ENCODE measurements around the gene IL16.

Gene IL16

DNA sequence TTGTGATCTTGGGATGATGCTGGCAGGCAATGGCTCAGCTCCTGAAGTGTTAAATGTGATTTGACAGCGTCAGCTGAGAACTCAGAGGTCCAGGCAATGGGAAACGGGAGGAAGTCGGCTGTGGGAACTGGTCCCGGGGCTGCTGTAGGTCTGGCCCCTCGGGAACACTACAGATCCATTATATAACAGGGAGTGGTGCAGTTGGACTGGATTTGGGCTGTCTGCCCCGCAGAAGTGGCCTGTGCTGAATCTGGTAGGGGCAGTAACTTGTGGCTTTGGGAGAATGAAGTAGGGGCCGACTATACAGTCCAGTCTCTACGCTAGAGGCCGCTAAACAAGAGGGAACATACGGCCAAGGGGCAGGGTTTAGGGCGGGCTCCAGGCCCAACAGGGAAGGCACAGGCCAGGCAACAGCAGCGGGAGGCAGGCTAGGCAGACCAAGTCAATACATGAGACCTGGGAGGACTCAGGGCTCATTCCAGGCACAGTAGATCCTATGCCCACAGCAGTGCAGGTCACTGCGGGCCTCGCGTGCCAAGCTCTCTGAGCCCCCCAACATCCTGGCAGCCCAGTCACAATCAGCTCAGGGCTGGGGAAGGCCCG lies 20.3 kb upstream of the IL16 start:
- TF ChIP-seq TAF1 (IDR thresholded peaks at IDR 0.05; ENCODE audit: borderline replicate concordance, low read depth, low read length) (no peak), POLR2AphosphoS5 (IDR thresholded peaks at IDR 0.05; ENCODE audit: low read depth, low read length) (no peak), POLR2A (IDR thresholded peaks at IDR 0.05; ENCODE audit: low read depth, low read length) (no peak)
- FAIRE-seq, result no peak
- no peak for DNase-seq (ENCODE audit: insufficient read length)

DNA sequence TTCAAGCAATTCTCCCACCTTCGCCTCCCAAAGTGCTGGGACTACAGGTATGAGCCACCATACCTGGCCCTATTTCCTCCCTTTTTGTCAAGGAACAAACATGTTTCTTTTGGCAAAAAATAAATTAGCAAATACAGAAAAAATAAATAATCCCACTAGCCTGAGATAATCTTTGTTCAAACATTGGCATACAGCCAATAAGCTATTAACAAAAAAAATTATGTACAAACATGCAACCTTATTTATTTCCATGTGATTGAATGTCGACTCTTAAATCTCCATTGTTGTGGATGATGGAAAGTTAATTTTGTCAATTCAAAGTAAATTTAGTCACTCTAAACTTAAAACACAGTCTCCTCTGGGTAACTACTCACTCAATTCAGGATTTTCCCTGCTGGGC lies 18.3 kb upstream of the IL16 start:
- TF ChIP-seq POLR2AphosphoS5 (IDR thresholded peaks at IDR 0.05; ENCODE audit: low read depth, low read length) (no peak), POLR2A (IDR thresholded peaks at IDR 0.05; ENCODE audit: low read depth, low read length) (no peak), TAF1 (IDR thresholded peaks at IDR 0.05; ENCODE audit: borderline replicate concordance, low read depth, low read length) (no peak)
- FAIRE-seq (no peak), DNase-seq (ENCODE audit: insufficient read length) (no peak)

DNA sequence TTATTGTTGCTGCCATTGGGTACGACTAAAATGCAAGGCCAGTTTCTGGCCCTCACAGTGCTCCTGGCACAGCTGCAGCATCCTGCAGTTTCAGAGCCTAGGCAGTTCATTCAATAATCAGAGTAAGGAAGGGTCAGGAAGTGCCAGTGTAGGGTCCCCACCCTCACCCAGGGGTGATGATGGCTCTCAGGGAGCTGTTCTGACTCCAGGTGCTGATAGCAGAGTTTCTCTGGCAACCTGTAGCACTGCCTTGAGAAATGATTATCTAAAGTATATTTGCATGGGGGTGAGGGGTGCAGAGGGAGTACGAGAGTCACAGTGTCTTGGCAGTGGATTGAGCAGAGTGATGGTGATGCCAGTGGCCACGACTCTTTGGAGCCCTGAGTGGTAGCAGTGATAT lies 15.5 kb upstream of the IL16 start:
- no peak for TF ChIP-seq POLR2AphosphoS5 (IDR thresholded peaks at IDR 0.05; ENCODE audit: low read depth, low read length)
- TF ChIP-seq POLR2A (IDR thresholded peaks at IDR 0.05; ENCODE audit: low read depth, low read length), result no peak
- TF ChIP-seq TAF1 (IDR thresholded peaks at IDR 0.05; ENCODE audit: borderline replicate concordance, low read depth, low read length), result no peak
- FAIRE-seq, result no peak
- DNase-seq (ENCODE audit: insufficient read length), result no peak

DNA sequence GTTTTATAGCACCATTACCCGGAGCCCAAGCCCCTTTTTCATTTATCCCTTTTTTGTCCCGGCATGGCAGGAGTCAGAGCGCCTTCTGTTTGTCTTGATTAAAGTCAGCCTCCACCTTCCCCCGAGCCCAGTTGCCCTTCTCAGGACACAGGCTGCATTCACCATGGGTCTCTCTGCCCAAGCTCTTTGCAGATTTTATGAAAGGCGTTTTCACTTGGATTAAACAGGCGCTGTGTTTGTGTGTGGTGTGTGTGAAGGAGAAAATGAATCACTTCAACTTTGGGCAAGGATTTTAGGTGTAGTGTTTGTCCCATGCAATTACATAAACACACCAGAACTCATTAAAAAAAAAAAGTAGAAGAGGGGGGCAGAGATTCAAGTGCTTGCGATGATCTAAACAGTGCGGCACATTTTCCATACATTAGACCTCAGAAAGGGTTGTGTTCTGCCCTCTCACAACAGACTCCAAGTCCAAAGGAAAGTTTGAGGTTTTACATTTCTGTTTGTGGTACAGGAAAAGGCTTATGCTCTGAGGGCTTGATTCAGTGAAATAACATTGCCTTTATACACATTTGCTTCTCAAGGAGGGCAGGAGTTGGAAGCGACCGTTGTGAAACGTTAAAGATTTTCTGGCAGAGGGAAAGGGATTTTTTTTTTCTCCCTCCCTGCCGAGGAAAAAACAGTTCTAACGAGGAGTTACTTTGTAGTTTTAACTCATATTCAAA lies 14.5 kb upstream of the IL16 start:
- no peak for TF ChIP-seq TAF1 (IDR thresholded peaks at IDR 0.05; ENCODE audit: borderline replicate concordance, low read depth, low read length)
- TF ChIP-seq POLR2AphosphoS5 (IDR thresholded peaks at IDR 0.05; ENCODE audit: low read depth, low read length), result no peak
- no peak for TF ChIP-seq POLR2A (IDR thresholded peaks at IDR 0.05; ENCODE audit: low read depth, low read length)
- DNase-seq (ENCODE audit: insufficient read length), result no peak
- no peak for FAIRE-seq

DNA sequence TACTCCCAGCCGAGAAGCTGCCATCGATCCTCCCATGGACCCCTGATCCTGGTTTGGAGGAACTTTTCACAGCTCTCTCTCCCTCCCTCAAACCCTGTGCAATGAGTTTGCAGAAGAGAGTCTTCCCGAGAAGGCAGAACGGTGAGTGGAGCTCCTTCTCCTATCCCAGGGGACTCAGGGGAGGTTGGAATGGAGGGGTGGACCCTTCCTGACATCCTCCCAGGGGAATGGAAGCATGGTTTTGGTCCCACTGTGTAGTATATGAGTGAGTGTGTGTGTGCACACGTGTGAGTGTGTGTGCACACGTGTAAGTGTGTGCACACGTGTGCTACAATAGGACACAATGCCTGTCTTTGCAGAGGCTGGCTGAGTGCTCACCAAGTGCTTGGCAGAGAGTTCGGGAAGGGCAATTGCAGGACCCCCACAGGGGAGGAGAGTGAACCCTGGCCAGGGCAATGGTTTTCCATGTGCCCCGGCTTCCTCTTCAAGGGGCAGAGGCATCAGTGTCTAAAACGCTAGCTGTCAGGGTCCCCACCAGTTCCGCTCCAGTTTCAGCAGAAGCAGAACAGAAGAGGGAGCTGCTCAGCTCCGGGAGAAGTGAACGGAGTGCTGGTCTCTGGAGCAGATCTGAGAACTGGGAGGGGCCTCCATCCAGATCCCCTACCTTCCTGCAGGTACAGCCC lies 13.8 kb upstream of the IL16 start:
- no peak for FAIRE-seq
- TF ChIP-seq POLR2AphosphoS5 (IDR thresholded peaks at IDR 0.05; ENCODE audit: low read depth, low read length) (no peak), POLR2A (IDR thresholded peaks at IDR 0.05; ENCODE audit: low read depth, low read length) (no peak), TAF1 (IDR thresholded peaks at IDR 0.05; ENCODE audit: borderline replicate concordance, low read depth, low read length) (no peak)
- no peak for DNase-seq (ENCODE audit: insufficient read length)

DNA sequence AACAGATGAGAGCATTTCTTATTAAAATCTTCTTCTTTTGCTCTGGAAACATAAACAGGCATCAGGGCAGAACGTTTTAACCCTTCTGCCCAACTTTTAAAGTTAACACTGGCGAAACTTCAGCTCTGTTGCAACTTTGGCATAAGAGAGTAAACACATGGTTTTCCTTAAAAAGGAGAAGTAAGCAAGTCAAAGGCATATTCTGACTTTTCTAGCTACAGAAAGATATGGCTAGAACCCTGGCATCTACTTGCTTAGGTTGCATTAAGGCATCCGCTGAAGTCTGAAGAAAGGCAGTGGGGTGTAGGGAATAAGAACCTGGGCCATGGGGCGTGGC lies 13.3 kb upstream of the IL16 start:
- no peak for DNase-seq (ENCODE audit: insufficient read length)
- no peak for TF ChIP-seq POLR2AphosphoS5 (IDR thresholded peaks at IDR 0.05; ENCODE audit: low read depth, low read length)
- TF ChIP-seq TAF1 (IDR thresholded peaks at IDR 0.05; ENCODE audit: borderline replicate concordance, low read depth, low read length), result no peak
- TF ChIP-seq POLR2A (IDR thresholded peaks at IDR 0.05; ENCODE audit: low read depth, low read length), result no peak
- no peak for FAIRE-seq

DNA sequence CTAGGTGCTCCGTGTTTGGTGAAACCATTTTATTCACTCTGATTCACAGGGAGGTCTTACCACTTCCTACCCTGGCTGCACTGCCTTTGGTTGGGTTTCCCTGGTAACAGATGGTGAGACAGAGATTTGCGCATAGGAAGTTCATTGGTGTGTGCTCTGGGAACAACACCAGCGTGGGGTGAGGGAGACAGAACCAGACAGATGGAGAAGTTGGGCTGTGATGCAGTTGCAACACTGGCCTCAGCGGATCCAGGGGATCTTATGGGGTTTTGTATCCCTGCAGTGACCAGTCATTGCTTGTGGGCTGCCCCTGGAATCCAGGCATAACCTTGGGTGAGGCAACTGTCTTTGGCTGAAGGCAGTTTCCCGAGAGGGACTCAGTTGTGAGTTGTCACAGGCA lies 12.5 kb upstream of the IL16 start:
- no peak for DNase-seq (ENCODE audit: insufficient read length)

DNA sequence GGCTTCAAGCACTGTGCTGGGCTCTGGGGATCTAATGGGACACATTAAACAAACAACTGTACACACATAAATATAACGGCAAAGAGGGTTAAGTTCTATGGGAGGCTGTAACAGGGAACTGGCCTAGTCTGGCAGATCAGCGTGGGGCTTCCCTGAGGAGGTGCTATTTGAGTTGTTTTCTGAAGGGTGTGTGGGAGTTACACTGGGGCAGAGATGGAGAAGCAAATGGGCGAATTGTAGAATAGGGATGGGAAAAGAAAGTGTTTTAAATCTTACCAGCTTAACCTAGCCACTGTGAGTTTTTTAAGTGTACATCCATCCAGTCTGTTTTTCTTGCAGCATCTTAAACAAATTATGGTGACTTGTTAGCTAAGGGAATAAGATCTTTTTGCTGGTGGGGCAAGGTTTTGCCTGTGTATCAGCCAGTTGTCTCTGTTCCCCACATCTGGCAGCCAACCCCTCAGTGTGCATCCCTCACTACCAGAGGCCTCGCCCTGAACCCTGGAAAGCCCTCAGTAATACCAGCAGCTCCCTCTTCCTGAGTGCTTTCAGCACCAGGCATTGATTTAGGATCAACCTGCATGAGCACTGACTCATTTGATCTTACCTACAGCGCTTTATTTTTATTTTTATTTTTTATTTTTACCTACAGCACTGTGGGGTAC lies 10.9 kb upstream of the IL16 start:
- DNase-seq (ENCODE audit: insufficient read length) (no peak), FAIRE-seq (no peak)
- TF ChIP-seq POLR2A (IDR thresholded peaks at IDR 0.05; ENCODE audit: low read depth, low read length), result no peak
- no peak for TF ChIP-seq POLR2AphosphoS5 (IDR thresholded peaks at IDR 0.05; ENCODE audit: low read depth, low read length)
- no peak for TF ChIP-seq TAF1 (IDR thresholded peaks at IDR 0.05; ENCODE audit: borderline replicate concordance, low read depth, low read length)

More for the DNA sequence above, 12.5 kb upstream of the IL16 start:
- no peak for FAIRE-seq
- TF ChIP-seq POLR2A (IDR thresholded peaks at IDR 0.05; ENCODE audit: low read depth, low read length), result no peak

DNA sequence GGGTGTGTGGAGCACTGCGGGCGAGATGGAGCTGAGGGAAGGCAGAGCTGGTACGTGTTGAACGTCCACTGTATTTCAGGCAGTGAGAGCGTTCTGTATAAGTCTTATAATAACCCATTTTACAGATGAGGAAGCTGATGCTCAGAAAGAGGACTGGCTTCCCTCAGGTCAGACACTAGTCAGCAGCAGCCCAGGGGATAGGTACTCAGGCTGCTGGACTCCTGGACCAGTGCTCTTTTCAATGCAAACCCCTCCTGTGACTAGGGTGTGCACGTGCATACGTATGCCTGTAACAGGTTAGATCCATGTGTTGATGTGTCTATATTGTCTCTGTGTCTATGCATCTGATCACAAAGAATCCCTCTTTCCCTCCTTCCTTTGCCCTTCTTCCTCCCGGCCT lies 8.3 kb upstream of the IL16 start:
- FAIRE-seq (no peak), DNase-seq (ENCODE audit: insufficient read length) (no peak)
- TF ChIP-seq POLR2A (IDR thresholded peaks at IDR 0.05; ENCODE audit: low read depth, low read length) (no peak), TAF1 (IDR thresholded peaks at IDR 0.05; ENCODE audit: borderline replicate concordance, low read depth, low read length) (no peak), POLR2AphosphoS5 (IDR thresholded peaks at IDR 0.05; ENCODE audit: low read depth, low read length) (no peak)

DNA sequence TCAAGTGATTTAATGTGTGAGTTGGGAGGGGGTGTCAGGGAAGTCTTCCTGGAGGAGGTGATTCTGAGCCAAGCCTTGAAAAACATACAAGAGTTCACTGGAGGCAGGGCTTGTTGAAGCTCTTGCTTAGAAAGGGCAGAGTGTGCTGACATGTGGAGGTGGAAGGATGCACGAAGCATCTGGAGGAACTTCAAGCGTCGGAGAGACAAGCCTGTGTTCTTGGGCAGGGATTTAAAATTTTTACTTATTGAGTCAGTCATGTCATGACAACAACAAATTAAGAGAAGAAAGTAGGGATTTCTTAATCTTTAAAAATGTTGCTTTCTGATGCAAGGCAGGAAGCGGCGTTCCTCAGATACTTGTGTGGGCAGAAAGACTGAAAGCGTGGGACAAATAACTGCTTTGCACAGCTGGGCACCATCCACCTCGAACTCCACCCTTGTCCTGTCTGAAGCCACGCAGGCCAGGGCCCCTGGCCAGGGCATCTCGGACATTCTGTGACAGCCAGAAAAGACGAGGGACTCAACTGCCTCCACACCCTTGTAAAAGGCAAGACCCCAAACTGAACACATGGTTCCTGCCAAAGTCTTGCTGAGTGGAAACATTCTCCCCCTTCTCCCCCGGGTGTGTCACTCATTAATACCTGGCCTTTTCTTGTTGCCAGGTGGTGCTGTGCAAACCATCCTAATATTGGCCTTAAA lies 6.9 kb upstream of the IL16 start:
- DNase-seq (ENCODE audit: insufficient read length) (no peak), FAIRE-seq (no peak)
- TF ChIP-seq POLR2AphosphoS5 (IDR thresholded peaks at IDR 0.05; ENCODE audit: low read depth, low read length) (no peak), POLR2A (IDR thresholded peaks at IDR 0.05; ENCODE audit: low read depth, low read length) (no peak), TAF1 (IDR thresholded peaks at IDR 0.05; ENCODE audit: borderline replicate concordance, low read depth, low read length) (no peak)

DNA sequence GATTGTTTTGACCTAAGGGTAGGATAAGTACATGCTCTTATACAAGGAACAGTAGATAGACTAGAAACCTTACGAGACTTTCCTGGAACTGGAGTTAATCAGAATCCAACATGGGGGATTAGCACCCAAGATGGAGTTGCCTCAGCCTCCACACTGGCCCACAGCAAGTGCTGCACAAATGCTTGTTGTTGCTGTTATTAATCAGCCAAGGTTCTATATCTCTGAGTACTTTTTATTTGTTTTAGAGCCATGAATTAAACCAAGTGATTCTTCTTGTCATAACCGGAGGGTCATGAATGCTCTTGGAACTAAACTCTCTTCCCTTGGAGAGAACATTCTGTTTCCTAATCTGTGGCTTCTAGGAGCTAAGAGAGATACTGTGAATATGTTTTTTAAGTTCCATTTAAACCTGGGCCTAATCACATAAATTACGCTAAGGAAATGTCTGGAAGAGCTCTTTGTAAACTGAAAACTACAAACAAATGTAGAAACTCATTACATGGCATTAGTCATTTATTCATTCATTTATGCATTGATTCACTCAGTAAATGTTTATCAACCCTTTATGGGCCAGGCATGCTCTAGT lies 5.7 kb upstream of the IL16 start:
- DNase-seq (ENCODE audit: insufficient read length) (no peak), FAIRE-seq (no peak)
- TF ChIP-seq TAF1 (IDR thresholded peaks at IDR 0.05; ENCODE audit: borderline replicate concordance, low read depth, low read length) (no peak), POLR2A (IDR thresholded peaks at IDR 0.05; ENCODE audit: low read depth, low read length) (no peak), POLR2AphosphoS5 (IDR thresholded peaks at IDR 0.05; ENCODE audit: low read depth, low read length) (no peak)
